OCI-LY7 (cell line): ENCODE measurements around the gene TGFB1I1. TPM values are rescaled to one million over a fixed set of nuclear protein-coding genes. Genes with fewer than 3 reads are reported as not detected.

Experiments used
- Bru-seq: library from RNA; stranded (reverse); fragments of 400-500 nt; gene quantifications from one replicate; lab custom pipeline; 2021; lab: Mats Ljungman, UMichigan
- BruChase-seq, 2 experiments: library from RNA; stranded (reverse); fragments of 400-500 nt; gene quantifications; one replicate each; lab custom pipeline; 2021; lab: Mats Ljungman, UMichigan
- BruUV-seq: library from RNA; stranded (reverse); fragments of 400-500 nt; replicated peaks from 2 replicates; lab custom pipeline; 2021; lab: Mats Ljungman, UMichigan
- CTCF ChIA-PET: fragments of 300-600 bp; sonication (Branson Sonifier 250); formaldehyde crosslinking; loops from one replicate; lab custom pipeline; 2022; ENCODE audit warnings: antibody characterized with exemption; ENCODE audit not compliant: unreplicated experiment; lab: Charles Lee
- POLR2A ChIA-PET: fragments of 300-600 bp; sonication (Branson Sonifier 250); formaldehyde crosslinking; loops from one replicate; lab custom pipeline; 2022; ENCODE audit warnings: antibody characterized with exemption; lab: Charles Lee
- DNase-seq: peaks from one replicate; pipeline ENCODE4 v3.0.0-alpha.2; 2015; ENCODE audit warnings: low spot score
- H2AFZ ChIP-seq: fragments of 200-600 bp; sonication (generic), shearing (Covaris generic); 2 replicates; pipeline ENCODE4 v1.6.1; 2014; ENCODE audit warnings: mild to moderate bottlenecking, antibody characterized with exemption, low read length, moderate library complexity
- H3K27ac ChIP-seq: fragments of 200-600 bp; sonication (generic); 2 replicates; pipeline ENCODE4 v1.5.1; 2014; ENCODE audit warnings: mixed run types, low read depth, mild to moderate bottlenecking, moderate library complexity, low read length, inconsistent platforms; ENCODE audit not compliant: poor library complexity, severe bottlenecking
- H3K36me3 ChIP-seq: fragments of 200-600 bp; sonication (generic); 2 replicates; pipeline ENCODE4 v1.6.1; 2014; ENCODE audit warnings: mild to moderate bottlenecking, antibody characterized with exemption, low read length, moderate library complexity, mixed read lengths; ENCODE audit not compliant: insufficient read depth
- H3K4me1 ChIP-seq: fragments of 200-600 bp; sonication (generic); 2 replicates; pipeline ENCODE4 v1.5.1; 2014; ENCODE audit warnings: mild to moderate bottlenecking, low read length; ENCODE audit not compliant: insufficient read depth, poor library complexity, severe bottlenecking
- H3K4me2 ChIP-seq: fragments of 200-600 bp; sonication (generic); 2 replicates; pipeline ENCODE4 v1.6.1; 2014; ENCODE audit warnings: mild to moderate bottlenecking, low read length
- H3K4me3 ChIP-seq: fragments of 200-600 bp; sonication (generic); 2 replicates; pipeline ENCODE4 v1.5.1; 2014; ENCODE audit warnings: mild to moderate bottlenecking, low read depth, low read length; ENCODE audit not compliant: poor library complexity, severe bottlenecking
- H3K79me2 ChIP-seq: fragments of 200-600 bp; sonication (generic); 2 replicates; pipeline ENCODE4 v1.6.1; 2016; ENCODE audit warnings: low read depth, mild to moderate bottlenecking, low read length, moderate library complexity, mixed read lengths; ENCODE audit not compliant: insufficient read depth
- H3K9me2 ChIP-seq: fragments of 200-600 bp; sonication (generic); 2 replicates; pipeline ENCODE4 v1.6.1; 2016; ENCODE audit warnings: mild to moderate bottlenecking, low read length, mixed read lengths; ENCODE audit not compliant: insufficient read depth
- H3K9me3 ChIP-seq: fragments of 200-600 bp; sonication (generic); 2 replicates; pipeline ENCODE4 v1.6.1; 2014; ENCODE audit warnings: mild to moderate bottlenecking, mixed run types, low read length, mixed read lengths
- H4K20me1 ChIP-seq: fragments of 200-600 bp; sonication (generic); 2 replicates; pipeline ENCODE4 v1.6.1; 2014; ENCODE audit warnings: mild to moderate bottlenecking, antibody characterized with exemption, low read length, moderate library complexity, mixed read lengths; ENCODE audit not compliant: insufficient read depth
- CTCF ChIP-seq: fragments of 200-600 bp; sonication (generic); conservative IDR thresholded peaks from 2 replicates; pipeline ENCODE4 v1.5.1; 2014; ENCODE audit warnings: mild to moderate bottlenecking, antibody characterized with exemption, low read length, moderate library complexity, mixed read lengths
- EZH2phosphoT487 ChIP-seq: fragments of 200-600 bp; sonication (generic); IDR thresholded peaks from 2 replicates; pipeline ENCODE4 v1.6.1; 2018; ENCODE audit warnings: low read depth, borderline replicate concordance, mild to moderate bottlenecking, mixed run types, antibody characterized with exemption, low read length, moderate library complexity, mixed read lengths
- intact Hi-C: fragments of 100-400 bp; cut with micrococcal nuclease; formaldehyde crosslinking; loops from one replicate; pipeline ENCODE4 v1.10.0; 2022; ENCODE audit not compliant: unreplicated experiment
- long read RNA-seq: library from polyadenylated mRNA; stranded (forward); transcript quantifications from one replicate; pipeline ENCODE4 v2.0.0, GENCODE V29; 2022
- total RNA-seq, 2 experiments: library from RNA; depleted of rRNA in 1 of 2; stranded (reverse); fragments of >200 nt in 1 of 2; shearing (Covaris generic) in 1 of 2; gene quantifications; 2 replicates each; pipeline ENCODE4 v1.2.3, GENCODE V29; 2014 to 2022

TGFB1I1 gene
- total RNA-seq (2014; rRNA removed; shearing (Covaris generic)) (0.05 and 0.73 TPM in 2 replicates), total RNA-seq (2022) (0.38 TPM in 1 of 2 replicates, not detected in the other), Bru-seq, nascent RNA (not detected), BruChase-seq, experiment 1, labeled RNA remaining after a 6-hour chase (not detected), BruChase-seq, experiment 2, labeled RNA remaining after a 2-hour chase (not detected)
- long read RNA-seq = 0 reads

- no peak within 1 kb of the TSS for H3K4me2 ChIP-seq
- POLR2A ChIA-PET = no interaction called here
These were observed at the start of gene TGFB1I1 for GRCh38 chr16:31471875-31472708. TSS of gene TGFB1I1 (plus strand) at chr16:31472152. CDS start at chr16:31472189, 37 bp downstream.

GRCh38 chr16:31423241-31423640 is 48.7 kb upstream of the TGFB1I1 start:
- TF ChIP-seq EZH2phosphoT487 = no peak
- no peak for TF ChIP-seq CTCF
- H3K79me2 ChIP-seq = no peaks in the 10 kb centered on the region
- no peaks in the 10 kb centered on the region for H3K9me3 ChIP-seq
- H3K27ac ChIP-seq = no peak overlapping the region
- H4K20me1 ChIP-seq = no peaks in the 10 kb centered on the region
- BruUV-seq = no TSS peak
- no peak for DNase-seq
- intact Hi-C loops = no loop called here
- H3K36me3 ChIP-seq = no peaks in the 10 kb centered on the region
- H3K4me1 ChIP-seq = no peaks in the 10 kb centered on the region
- H3K4me3 ChIP-seq = no peak overlapping the region
- H2AFZ ChIP-seq = no peak overlapping the region
- no peaks in the 10 kb centered on the region for H3K9me2 ChIP-seq
- ChIA-PET CTCF (no interaction called here), POLR2A (no interaction called here)
- H3K4me2 ChIP-seq = no peak overlapping the region

More at GRCh38 chr16:31471875-31472708, at the start of gene TGFB1I1:
- Histone ChIP-seq H3K36me3 (no peaks in the 10 kb centered on the region), H4K20me1 (no peaks in the 10 kb centered on the region), H3K4me3 (no peak within 1 kb of the TSS), H3K9me3 (no peaks in the 10 kb centered on the region), H3K27ac (no peak within 1 kb of the TSS), H3K79me2 (no peaks in the 10 kb centered on the region), H2AFZ (no peak within 1 kb of the TSS), H3K4me1 (peaks cover 5% of the 10 kb centered on the region), H3K9me2 (no peaks in the 10 kb centered on the region)
- no peak for DNase-seq
- TF ChIP-seq EZH2phosphoT487 (no peak), CTCF (no peak)
- intact Hi-C loops = no loop called here
- CTCF ChIA-PET = no interaction called here
- BruUV-seq = no TSS peak

GRCh38 chr16:31423801-31424200 is 48.2 kb upstream of the TGFB1I1 start:
- no peak overlapping the region for H3K4me2 ChIP-seq
- H2AFZ ChIP-seq = no peak overlapping the region
- H3K36me3 ChIP-seq = no peaks in the 10 kb centered on the region
- no peaks in the 10 kb centered on the region for H3K79me2 ChIP-seq
- TF ChIP-seq EZH2phosphoT487 (no peak), CTCF (no peak)
- POLR2A ChIA-PET = no interaction called here
- no peaks in the 10 kb centered on the region for H4K20me1 ChIP-seq
- no peak overlapping the region for H3K4me3 ChIP-seq
- DNase-seq = no peak
- CTCF ChIA-PET = no interaction called here
- H3K27ac ChIP-seq = no peak overlapping the region
- no peaks in the 10 kb centered on the region for H3K4me1 ChIP-seq
- no peaks in the 10 kb centered on the region for H3K9me2 ChIP-seq
- H3K9me3 ChIP-seq = no peaks in the 10 kb centered on the region
- BruUV-seq = no TSS peak
- intact Hi-C loops = no loop called here
